GM12891 (cell line): ENCODE measurements around the gene GTPBP2.

ENCODE experiments used
- PAX5 ChIP-seq: IDR thresholded peaks from 2 replicates; pipeline ENCODE4 v1.6.1; 2011; ENCODE audit warnings: low read length, moderate library complexity, mild to moderate bottlenecking; ENCODE audit not compliant: insufficient read depth, severe bottlenecking
- POLR2A ChIP-seq: IDR thresholded peaks from 2 replicates; pipeline ENCODE4 v1.6.1; 2011; ENCODE audit warnings: low read depth, low read length, control low read depth
- POLR2AphosphoS5 ChIP-seq: IDR thresholded peaks from 2 replicates; pipeline ENCODE4 v1.6.1; 2011; ENCODE audit warnings: low read depth, low read length, control low read depth
- POU2F2 ChIP-seq: IDR thresholded peaks from 2 replicates; pipeline ENCODE4 v1.6.1; 2011; ENCODE audit warnings: low read depth, mild to moderate bottlenecking, control low read depth, low read length, moderate library complexity
- SPI1 ChIP-seq: IDR thresholded peaks from 2 replicates; pipeline ENCODE4 v1.6.1; 2011; ENCODE audit warnings: low read depth, low read length, control low read depth
- TAF1 ChIP-seq: IDR thresholded peaks from 2 replicates; pipeline ENCODE4 v1.6.1; 2011; ENCODE audit warnings: low read depth, low read length, control low read depth

DNA sequence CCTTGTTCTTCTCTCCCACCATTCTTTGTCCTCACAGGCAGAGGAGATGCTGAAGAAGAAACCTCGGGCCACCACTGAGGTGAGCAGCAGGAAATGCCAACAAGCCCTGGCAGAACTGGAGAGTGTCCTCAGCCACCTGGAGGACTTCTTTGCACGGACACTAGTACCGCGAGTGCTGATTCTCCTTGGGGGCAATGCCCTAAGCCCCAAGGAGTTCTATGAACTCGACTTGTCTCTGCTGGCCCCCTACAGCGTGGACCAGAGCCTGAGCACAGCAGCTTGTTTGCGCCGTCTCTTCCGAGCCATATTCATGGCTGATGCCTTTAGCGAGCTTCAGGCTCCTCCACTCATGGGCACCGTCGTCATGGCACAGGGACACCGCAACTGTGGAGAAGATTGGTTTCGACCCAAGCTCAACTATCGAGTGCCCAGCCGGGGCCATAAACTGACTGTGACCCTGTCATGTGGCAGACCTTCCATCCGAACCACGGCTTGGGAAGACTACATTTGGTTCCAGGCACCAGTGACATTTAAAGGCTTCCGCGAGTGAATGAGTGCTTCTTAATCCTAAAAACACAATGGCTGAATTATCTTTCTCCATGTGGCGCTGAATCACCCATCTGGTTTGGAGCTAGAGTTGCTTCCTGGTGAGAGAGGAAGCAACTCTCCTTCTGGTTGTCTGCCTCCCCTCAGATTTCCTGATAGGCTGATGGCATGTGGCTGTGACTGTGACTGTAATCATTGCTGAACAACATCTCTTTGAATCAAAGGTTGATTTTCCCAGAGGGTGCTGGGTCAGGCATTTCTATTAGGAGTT lies 11.1 kb upstream of the GTPBP2 start:
- TF ChIP-seq POLR2AphosphoS5: no peak
- no peak for TF ChIP-seq TAF1
- no peak for TF ChIP-seq SPI1
- no peak for TF ChIP-seq POLR2A
- no peak for TF ChIP-seq PAX5
- no peak for TF ChIP-seq POU2F2
